GM12878 (cell line): ENCODE measurements around the gene CIPC. TPM values are rescaled to one million over a fixed set of nuclear protein-coding genes. Genes with fewer than 3 reads are reported as not detected.

ENCODE experiments used
- ATAC-seq: fragments of 200-7000 bp; cut with Tn5 transposase; 3 replicates; pipeline ENCODE4 v1.9.1; 2020; ENCODE audit warnings: mild to moderate bottlenecking, moderate library complexity
- BruUV-seq: library from RNA; stranded (reverse); fragments of 400-500 nt; replicated peaks from 2 replicates; lab custom pipeline; 2021; lab: Mats Ljungman, UMichigan
- CTCF ChIA-PET: fragments of 300-600 bp; sonication (Branson Sonifier 250); formaldehyde crosslinking; extraction: SDS; loops from one replicate; lab custom pipeline; 2021; ENCODE audit warnings: inconsistent platforms; lab: Yijun Ruan, JAX
- POLR2A ChIA-PET: fragments of 350-600 bp; formaldehyde crosslinking; extraction: SDS; loops from one replicate; lab custom pipeline; 2021; ENCODE audit warnings: inconsistent platforms; lab: Charles Lee
- RAD21 ChIA-PET: fragments of 300-600 bp; sonication (Branson Sonifier 250); formaldehyde crosslinking; loops from one replicate; lab custom pipeline; 2023; ENCODE audit warnings: antibody characterized with exemption; ENCODE audit not compliant: unreplicated experiment; lab: Charles Lee
- SMC1A ChIA-PET: fragments of 300-600 bp; sonication (Branson Sonifier 250); formaldehyde crosslinking; loops from one replicate; lab custom pipeline; 2023; ENCODE audit not compliant: unreplicated experiment, uncharacterized antibody; lab: Charles Lee
- DNase-seq: peaks from one replicate; pipeline ENCODE4 v3.0.0-alpha.2; 2011; ENCODE audit warnings: low read depth, low spot score
- FAIRE-seq: peaks from 3 replicates; lab custom pipeline; 2011; peaks lifted over from hg19 to GRCh38; lab: Jason Lieb, UNC
- H2AFZ ChIP-seq: 2 replicates; pipeline ENCODE4 v1.6.0; 2011; ENCODE audit warnings: low read depth, low read length, control low read depth; ENCODE audit not compliant: control insufficient read depth
- H3K27ac ChIP-seq: 2 replicates; pipeline ENCODE4 v1.5.1; 2011; ENCODE audit warnings: control low read depth; ENCODE audit not compliant: control insufficient read depth, insufficient read depth
- H3K27me3 ChIP-seq, 2 experiments: replicated peaks in 1 of 2; 2 replicates each; pipeline versions ENCODE4 v1.6.0 to v1.6.1; 2011; ENCODE audit warnings: low read length in 1 of 2; ENCODE audit not compliant: control insufficient read depth in 2 of 2, insufficient read depth in 2 of 2
- H3K36me3 ChIP-seq, 2 experiments: 2 replicates each; pipeline ENCODE4 v1.5.1; 2011; ENCODE audit warnings: low read length in 1 of 2; ENCODE audit not compliant: control insufficient read depth in 2 of 2, insufficient read depth in 2 of 2
- H3K4me1 ChIP-seq: 2 replicates; pipeline ENCODE4 v1.6.1; 2011; ENCODE audit warnings: mild to moderate bottlenecking, low read length, moderate library complexity, mixed read lengths; ENCODE audit not compliant: control insufficient read depth, insufficient read depth
- H3K4me2 ChIP-seq: 2 replicates; pipeline ENCODE4 v1.6.0; 2011; ENCODE audit warnings: control low read depth; ENCODE audit not compliant: control insufficient read depth, insufficient read depth
- H3K4me3 ChIP-seq: fragments of 200-600 bp; sonication (generic); 2 replicates; pipeline ENCODE4 v1.5.1; 2016
- H3K79me2 ChIP-seq: 2 replicates; pipeline ENCODE4 v1.6.0; 2011; ENCODE audit warnings: low read length; ENCODE audit not compliant: control insufficient read depth, insufficient read depth
- H3K9ac ChIP-seq: 2 replicates; pipeline ENCODE4 v1.8.0; 2011; ENCODE audit warnings: low read length, control low read depth, mixed read lengths; ENCODE audit not compliant: control insufficient read depth, insufficient read depth
- H3K9me3 ChIP-seq: replicated peaks from 3 replicates; pipeline ENCODE4 v1.5.1; 2011; ENCODE audit warnings: mild to moderate bottlenecking, low read length; ENCODE audit not compliant: control insufficient read depth, insufficient read depth
- H4K20me1 ChIP-seq: 2 replicates; pipeline ENCODE4 v1.6.0; 2011; ENCODE audit not compliant: control insufficient read depth, insufficient read depth
- BACH1 ChIP-seq: fragments of 450-650 bp; IDR thresholded peaks from 2 replicates; pipeline ENCODE4 v1.6.1; 2017; ENCODE audit warnings: mild to moderate bottlenecking, borderline replicate concordance
- CBFB ChIP-seq: IDR thresholded peaks from 2 replicates; pipeline ENCODE4 v1.6.1; 2016; ENCODE audit warnings: antibody characterized with exemption, low read depth
- CTCF ChIP-seq, 3 experiments: IDR thresholded peaks in 2 of 3; conservative IDR thresholded peaks in 1 of 3; 2 replicates each; pipeline ENCODE4 v1.5.1; 2011; ENCODE audit warnings: low read depth in 3 of 3, low read length in 3 of 3, mild to moderate bottlenecking in 3 of 3, control low read depth in 2 of 3, moderate library complexity in 2 of 3, inconsistent platforms in 1 of 3, mixed read lengths in 1 of 3; ENCODE audit not compliant: control insufficient read depth in 2 of 3, insufficient read depth in 1 of 3; ENCODE audit errors: extremely low read depth in 1 of 3
- MTA2 ChIP-seq: fragments of 450-650 bp; IDR thresholded peaks from 2 replicates; pipeline ENCODE4 v1.6.1; 2016; ENCODE audit warnings: low read depth, mild to moderate bottlenecking, moderate library complexity
- MYB ChIP-seq: fragments of 150-350 bp; IDR thresholded peaks from 2 replicates; pipeline ENCODE4 v1.6.1; 2014; ENCODE audit warnings: mild to moderate bottlenecking, low read depth, low read length, borderline replicate concordance
- NBN ChIP-seq: fragments of 450-650 bp; IDR thresholded peaks from 2 replicates; pipeline ENCODE4 v1.6.1; 2016
- NR2C2 ChIP-seq: IDR thresholded peaks from 2 replicates; pipeline ENCODE4 v1.6.1; 2011; ENCODE audit warnings: borderline replicate concordance, low read depth; ENCODE audit not compliant: control insufficient read depth, insufficient read length
- SMAD5 ChIP-seq: IDR thresholded peaks from 2 replicates; pipeline ENCODE4 v1.6.1; 2016; ENCODE audit warnings: antibody characterized with exemption, low read depth
- YBX1 ChIP-seq: fragments of 450-650 bp; IDR thresholded peaks from 2 replicates; pipeline ENCODE4 v1.6.1; 2016; ENCODE audit warnings: antibody characterized with exemption
- ZNF24 ChIP-seq: fragments of 450-650 bp; IDR thresholded peaks from 2 replicates; pipeline ENCODE4 v1.6.1; 2017; ENCODE audit warnings: antibody characterized with exemption, mild to moderate bottlenecking
- ZNF622 ChIP-seq: fragments of 450-650 bp; IDR thresholded peaks from 2 replicates; pipeline ENCODE4 v1.6.1; 2017; ENCODE audit warnings: mild to moderate bottlenecking, inconsistent platforms
- WGBS: methylation state at CpG from one replicate; pipeline ENCODE4 v1.1.6; 2016; ENCODE audit warnings: low lambda C conversion rate; ENCODE audit not compliant: insufficient replicate concordance, insufficient coverage; ENCODE audit errors: missing lambda C conversion rate; 5-methylcytosine and 5-hydroxymethylcytosine counted together
- in situ Hi-C: fragments of 300-500 bp; cut with MboI; formaldehyde crosslinking; loops from 9 replicates; pipeline ENCODE4 v1.14.3; 2018; ENCODE audit warnings: mixed read lengths
- intact Hi-C: fragments of 100-400 bp; cut with micrococcal nuclease; formaldehyde crosslinking; loops from one replicate; pipeline ENCODE4 v1.14.2; 2022; ENCODE audit not compliant: unreplicated experiment
- polyA plus RNA-seq, 11 experiments: library from polyadenylated mRNA; depleted of rRNA in 4 of 11; unstranded in 6 of 11; stranded (reverse) in 5 of 11; fragments of >200 nt; fragmentation: Nextera tagmentation in 4 of 11; fragmentation: Illumina TruSeq in 1 of 11; extraction: Ambion mirVana in 4 of 11; extraction: Trizol in 1 of 11; gene quantifications; 1 replicate in 1 of 11; 2 replicates in 10 of 11; pipeline versions ENCODE4 v1.2.1 to v1.2.3, GENCODE V29; 2011 to 2016; ENCODE audit warnings: inconsistent platforms in 2 of 11, missing spikeins in 2 of 11, low read depth in 1 of 11
- total RNA-seq, 4 experiments: library from RNA; depleted of rRNA in 3 of 4; stranded (reverse); fragments of >200 nt in 3 of 4; fragmentation: Illumina TruSeq in 1 of 4; extraction: Trizol in 1 of 4; gene quantifications; 2 replicates each; pipeline versions ENCODE4 v1.2.1 to v1.2.3, GENCODE V29; 2013 to 2021
- TF ChIP-seq, protein P1 (sequence below): fragments of 450-650 bp; IDR thresholded peaks from 2 replicates; pipeline ENCODE4 v1.6.1; 2016; ENCODE audit warnings: mild to moderate bottlenecking
- TF ChIP-seq, protein P2 (sequence below): fragments of 450-650 bp; IDR thresholded peaks from 2 replicates; pipeline ENCODE4 v1.6.1; 2017; ENCODE audit warnings: low read depth, mild to moderate bottlenecking, moderate library complexity
- TF ChIP-seq, protein P3 (sequence below): fragments of 450-650 bp; IDR thresholded peaks from 2 replicates; pipeline ENCODE4 v1.6.1; 2018; ENCODE audit warnings: mild to moderate bottlenecking, low read depth, moderate library complexity; ENCODE audit not compliant: partially characterized antibody

CIPC gene
- total and polyA plus RNA-seq, 10 of the 15 experiments (the other 5 are each of a cell fraction or from before 2014, with no cell fraction given), result 5.6 to 29.5 (median 16.5) TPM

GRCh38 chr14:77131206-77131605 is 33.1 kb downstream of the CIPC start:
- Histone ChIP-seq H3K4me1 (no peaks in the 10 kb centered on the region), H3K79me2 (no peaks in the 10 kb centered on the region), H3K27me3 (peaks cover 8 to 9% of the 10 kb centered on the region in 2 experiments), H3K36me3 (no peaks in the 10 kb centered on the region), H2AFZ (no peak overlapping the region), H3K27ac (no peak overlapping the region), H3K9me3 (no peaks in the 10 kb centered on the region), H3K9ac (no peak overlapping the region), H3K4me2 (no peak overlapping the region), H4K20me1 (no peaks in the 10 kb centered on the region), H3K4me3 (no peak overlapping the region)
- intact Hi-C loops (no loop called here), in situ Hi-C loops (no loop called here)
- POLR2A ChIA-PET, result no interaction called here
- 21% methylated on average over 2 of the region's 2 CpGs for WGBS
- CTCF ChIA-PET, result interaction anchor here (0.6 kb wide), 1 partner anchor 374 kb away, joined by 3 read pairs; no protein-coding TSS in a partner anchor
- TF ChIP-seq, protein P1, sequence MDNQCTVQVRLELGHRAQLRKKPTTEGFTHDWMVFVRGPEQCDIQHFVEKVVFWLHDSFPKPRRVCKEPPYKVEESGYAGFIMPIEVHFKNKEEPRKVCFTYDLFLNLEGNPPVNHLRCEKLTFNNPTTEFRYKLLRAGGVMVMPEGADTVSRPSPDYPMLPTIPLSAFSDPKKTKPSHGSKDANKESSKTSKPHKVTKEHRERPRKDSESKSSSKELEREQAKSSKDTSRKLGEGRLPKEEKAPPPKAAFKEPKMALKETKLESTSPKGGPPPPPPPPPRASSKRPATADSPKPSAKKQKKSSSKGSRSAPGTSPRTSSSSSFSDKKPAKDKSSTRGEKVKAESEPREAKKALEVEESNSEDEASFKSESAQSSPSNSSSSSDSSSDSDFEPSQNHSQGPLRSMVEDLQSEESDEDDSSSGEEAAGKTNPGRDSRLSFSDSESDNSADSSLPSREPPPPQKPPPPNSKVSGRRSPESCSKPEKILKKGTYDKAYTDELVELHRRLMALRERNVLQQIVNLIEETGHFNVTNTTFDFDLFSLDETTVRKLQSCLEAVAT, result no peak
- TF ChIP-seq BACH1, result no peak
- TF ChIP-seq, protein P2, sequence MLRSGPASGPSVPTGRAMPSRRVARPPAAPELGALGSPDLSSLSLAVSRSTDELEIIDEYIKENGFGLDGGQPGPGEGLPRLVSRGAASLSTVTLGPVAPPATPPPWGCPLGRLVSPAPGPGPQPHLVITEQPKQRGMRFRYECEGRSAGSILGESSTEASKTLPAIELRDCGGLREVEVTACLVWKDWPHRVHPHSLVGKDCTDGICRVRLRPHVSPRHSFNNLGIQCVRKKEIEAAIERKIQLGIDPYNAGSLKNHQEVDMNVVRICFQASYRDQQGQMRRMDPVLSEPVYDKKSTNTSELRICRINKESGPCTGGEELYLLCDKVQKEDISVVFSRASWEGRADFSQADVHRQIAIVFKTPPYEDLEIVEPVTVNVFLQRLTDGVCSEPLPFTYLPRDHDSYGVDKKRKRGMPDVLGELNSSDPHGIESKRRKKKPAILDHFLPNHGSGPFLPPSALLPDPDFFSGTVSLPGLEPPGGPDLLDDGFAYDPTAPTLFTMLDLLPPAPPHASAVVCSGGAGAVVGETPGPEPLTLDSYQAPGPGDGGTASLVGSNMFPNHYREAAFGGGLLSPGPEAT, result no peak
- TF ChIP-seq CBFB, result no peak
- no peak for TF ChIP-seq ZNF24
- no peak for TF ChIP-seq YBX1
- TF ChIP-seq, protein P3, sequence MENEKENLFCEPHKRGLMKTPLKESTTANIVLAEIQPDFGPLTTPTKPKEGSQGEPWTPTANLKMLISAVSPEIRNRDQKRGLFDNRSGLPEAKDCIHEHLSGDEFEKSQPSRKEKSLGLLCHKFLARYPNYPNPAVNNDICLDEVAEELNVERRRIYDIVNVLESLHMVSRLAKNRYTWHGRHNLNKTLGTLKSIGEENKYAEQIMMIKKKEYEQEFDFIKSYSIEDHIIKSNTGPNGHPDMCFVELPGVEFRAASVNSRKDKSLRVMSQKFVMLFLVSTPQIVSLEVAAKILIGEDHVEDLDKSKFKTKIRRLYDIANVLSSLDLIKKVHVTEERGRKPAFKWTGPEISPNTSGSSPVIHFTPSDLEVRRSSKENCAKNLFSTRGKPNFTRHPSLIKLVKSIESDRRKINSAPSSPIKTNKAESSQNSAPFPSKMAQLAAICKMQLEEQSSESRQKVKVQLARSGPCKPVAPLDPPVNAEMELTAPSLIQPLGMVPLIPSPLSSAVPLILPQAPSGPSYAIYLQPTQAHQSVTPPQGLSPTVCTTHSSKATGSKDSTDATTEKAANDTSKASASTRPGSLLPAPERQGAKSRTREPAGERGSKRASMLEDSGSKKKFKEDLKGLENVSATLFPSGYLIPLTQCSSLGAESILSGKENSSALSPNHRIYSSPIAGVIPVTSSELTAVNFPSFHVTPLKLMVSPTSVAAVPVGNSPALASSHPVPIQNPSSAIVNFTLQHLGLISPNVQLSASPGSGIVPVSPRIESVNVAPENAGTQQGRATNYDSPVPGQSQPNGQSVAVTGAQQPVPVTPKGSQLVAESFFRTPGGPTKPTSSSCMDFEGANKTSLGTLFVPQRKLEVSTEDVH, result no peak
- TF ChIP-seq MYB, result no peak
- no peak for TF ChIP-seq CTCF (IDR thresholded peaks at IDR 0.05 in 2 of 3, conservative IDR thresholded peaks at IDR 0.05 in 1 of 3; ENCODE audit: control insufficient read depth in 2 of 3, extremely low read depth in 1 of 3, insufficient read depth in 1 of 3, low read depth in 3 of 3, low read length in 3 of 3)
- TF ChIP-seq ZNF622, result no peak
- TF ChIP-seq SMAD5, result no peak
- TF ChIP-seq MTA2, result no peak
- TF ChIP-seq NBN, result no peak
- TF ChIP-seq NR2C2, result no peak
- ATAC-seq, result no peak
- RAD21 ChIA-PET, result no interaction called here
- no TSS peak for BruUV-seq
- SMC1A ChIA-PET, result interaction anchor here (0.6 kb wide), 1 partner anchor 255 kb away, joined by 3 read pairs; no protein-coding TSS in a partner anchor
- FAIRE-seq, result no peak
- no peak for DNase-seq
